ENCODE data around the gene PCYT2. TPM values are rescaled to one million over a fixed set of nuclear protein-coding genes. Genes with fewer than 3 reads are reported as not detected.

Gene PCYT2
- total and polyA plus RNA-seq, 2 donors (not counting 3 experiments of a cell fraction or from before 2014, with no cell fraction given): 52.0 to 57.1 TPM

DNA sequence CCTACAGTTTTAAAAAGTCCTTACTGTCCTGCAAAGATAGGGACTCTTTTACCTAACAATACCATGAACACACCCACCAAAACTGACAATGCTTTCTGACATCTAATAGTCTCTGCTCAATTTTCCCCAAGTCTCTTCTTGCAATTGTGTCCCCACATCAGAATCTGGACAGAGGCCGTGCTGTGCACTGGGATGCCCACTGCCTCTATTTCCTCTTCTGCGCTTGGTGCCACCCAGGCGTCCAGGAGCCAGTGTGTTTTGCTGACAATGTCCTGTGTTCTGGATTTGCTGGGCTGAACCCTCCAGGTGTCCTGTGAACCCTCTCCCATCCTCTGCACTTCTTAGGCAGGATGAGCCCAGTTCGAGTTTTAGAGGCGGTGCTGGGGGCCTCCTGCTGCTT lies 33.6 kb downstream of the PCYT2 start:
- CTCF ChIA-PET: no interaction called here
- no peak overlapping the region for H3K9ac ChIP-seq (replicated peaks; ENCODE audit: extremely low read depth, insufficient read depth, low read length)
- POLR2A ChIA-PET: no interaction called here
- no peak overlapping the region for H3K27ac ChIP-seq (ENCODE audit: insufficient read depth, low read depth, low read length)
- H3K36me3 ChIP-seq (ENCODE audit: control insufficient read depth in 2 of 2, extremely low read depth in 1 of 2, insufficient read depth in 2 of 2, low read length in 2 of 2): peaks cover 3 to 4% of the 10 kb centered on the region in 2 experiments
- TF ChIP-seq EZH2 (IDR thresholded peaks at IDR 0.05; ENCODE audit: borderline replicate concordance, low read depth, low read length, severe bottlenecking) (no peak), GATA2 (IDR thresholded peaks at IDR 0.05; ENCODE audit: insufficient read depth, insufficient read length, low read depth, low read length) (no peak), CTCF (IDR thresholded peaks at IDR 0.05; ENCODE audit: extremely low read depth in 1 of 2, insufficient read depth in 1 of 2, low read depth in 1 of 2, low read length in 2 of 2) (no peak), POLR2AphosphoS5 (IDR thresholded peaks at IDR 0.05; ENCODE audit: insufficient read depth, low read depth, low read length) (no peak), JUN (IDR thresholded peaks at IDR 0.05; ENCODE audit: borderline replicate concordance, insufficient read depth, insufficient read length, low read depth) (no peak), MYC (IDR thresholded peaks at IDR 0.05; ENCODE audit: low read depth, low read length) (no peak), POLR2A (IDR thresholded peaks at IDR 0.05; ENCODE audit: low read depth, low read length) (no peak), FOS (IDR thresholded peaks at IDR 0.05; ENCODE audit: borderline replicate concordance, insufficient read depth, low read length) (no peak)
- TF ChIP-seq, protein P1, sequence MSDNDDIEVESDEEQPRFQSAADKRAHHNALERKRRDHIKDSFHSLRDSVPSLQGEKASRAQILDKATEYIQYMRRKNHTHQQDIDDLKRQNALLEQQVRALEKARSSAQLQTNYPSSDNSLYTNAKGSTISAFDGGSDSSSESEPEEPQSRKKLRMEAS (IDR thresholded peaks at IDR 0.05; ENCODE audit: insufficient read depth, insufficient read length): no peak
- H3K79me2 ChIP-seq (ENCODE audit: control insufficient read depth, insufficient read depth, low read length): no peaks in the 10 kb centered on the region
- H2AFZ ChIP-seq (ENCODE audit: low read depth, low read length): no peak overlapping the region
- BruUV-seq (replicated peaks): no TSS peak
- no peak overlapping the region for H3K4me3 ChIP-seq (replicated peaks in 1 of 3; ENCODE audit: insufficient read depth in 1 of 3, low read depth in 1 of 3, low read length in 3 of 3)
- no peaks in the 10 kb centered on the region for H3K27me3 ChIP-seq (ENCODE audit: control insufficient read depth in 2 of 2, insufficient read depth in 2 of 2, low read length in 2 of 2)
- dilution Hi-C loops (cut with MboI; ENCODE audit: extremely low pct_ligation_motif_present, low sequenced_read_pairs): no loop called here
- no peak overlapping the region for H3K4me2 ChIP-seq (ENCODE audit: insufficient read depth, low read length)
- intact Hi-C loops (cut with micrococcal nuclease): no loop called here
- H3K9me3 ChIP-seq (replicated peaks; ENCODE audit: control insufficient read depth, insufficient read depth, low read length): no peaks in the 10 kb centered on the region
- no peaks in the 10 kb centered on the region for H4K20me1 ChIP-seq (replicated peaks; ENCODE audit: control insufficient read depth, extremely low read depth, insufficient read depth, low read length)
- no peak for DNase-seq (ENCODE audit: low read depth, low spot score)
- H3K9me1 ChIP-seq (replicated peaks; ENCODE audit: control insufficient read depth, extremely low read depth, insufficient read depth, low read length): no peaks in the 10 kb centered on the region
- FAIRE-seq: no peak
- H3K4me1 ChIP-seq (ENCODE audit: control insufficient read depth, extremely low read depth, insufficient read depth, low read length): no peaks in the 10 kb centered on the region

Data from endothelial cell of umbilical vein (primary cell).